GM12801 (cell line): ENCODE measurements around the gene RAB21.

Source experiments
- CTCF ChIP-seq: IDR thresholded peaks from one replicate; pipeline ENCODE4 v1.5.1; 2011; ENCODE audit warnings: control low read depth; ENCODE audit not compliant: insufficient read length; ENCODE audit errors: extremely low read depth

Gene RAB21

GRCh38 chr12:71767183-71767582 lies 12.5 kb downstream of the RAB21 start:
- no peak for TF ChIP-seq CTCF

- TF ChIP-seq CTCF, result no peak
Measured at GRCh38 chr12:71768900-71769299, 14.2 kb downstream of the RAB21 start.

- TF ChIP-seq CTCF, result no peak
Measured at GRCh38 chr12:71771069-71771468, 16.4 kb downstream of the RAB21 start.

GRCh38 chr12:71772735-71773134 lies 18.1 kb downstream of the RAB21 start:
- TF ChIP-seq CTCF, result no peak

GRCh38 chr12:71780237-71780822 lies 25.7 kb downstream of the RAB21 start:
- TF ChIP-seq CTCF, result no peak

- TF ChIP-seq CTCF, result no peak
Measured at GRCh38 chr12:71782017-71782416, 27.4 kb downstream of the RAB21 start.

- TF ChIP-seq CTCF, result no peak
Measured at GRCh38 chr12:71786829-71787228, 32.2 kb downstream of the RAB21 start.
